CD4-positive, alpha-beta T cell treated with Interleukin-10 for 1 hour (primary cell): ENCODE data around the gene ZNF581.

Experiments
- DNase-seq: peaks from one replicate; pipeline ENCODE4 v3.0.0-alpha.2; 2020

Gene ZNF581

DNA sequence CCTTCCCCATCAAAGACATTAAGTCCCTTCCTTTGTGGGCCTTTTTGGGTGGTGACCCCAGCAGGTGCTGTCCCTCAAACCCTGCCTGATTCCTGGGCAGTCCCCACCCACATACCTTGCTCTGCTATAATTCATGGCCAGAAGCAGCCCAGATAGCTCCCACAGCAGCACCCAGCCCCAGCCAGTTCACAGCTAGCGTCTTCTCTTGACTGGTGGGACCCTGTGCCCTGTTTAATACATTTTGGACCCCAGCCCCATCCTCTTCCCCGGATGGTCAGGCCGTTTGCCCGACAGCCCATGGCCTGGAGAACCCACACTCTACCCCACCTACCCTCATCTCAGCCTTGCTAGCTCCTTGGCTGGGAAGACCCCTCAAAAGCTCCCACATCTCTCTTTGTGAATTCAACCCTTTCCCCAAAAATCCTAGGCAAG is 6.7 kb downstream of the ZNF581 start:
- DNase-seq = no peak

DNA sequence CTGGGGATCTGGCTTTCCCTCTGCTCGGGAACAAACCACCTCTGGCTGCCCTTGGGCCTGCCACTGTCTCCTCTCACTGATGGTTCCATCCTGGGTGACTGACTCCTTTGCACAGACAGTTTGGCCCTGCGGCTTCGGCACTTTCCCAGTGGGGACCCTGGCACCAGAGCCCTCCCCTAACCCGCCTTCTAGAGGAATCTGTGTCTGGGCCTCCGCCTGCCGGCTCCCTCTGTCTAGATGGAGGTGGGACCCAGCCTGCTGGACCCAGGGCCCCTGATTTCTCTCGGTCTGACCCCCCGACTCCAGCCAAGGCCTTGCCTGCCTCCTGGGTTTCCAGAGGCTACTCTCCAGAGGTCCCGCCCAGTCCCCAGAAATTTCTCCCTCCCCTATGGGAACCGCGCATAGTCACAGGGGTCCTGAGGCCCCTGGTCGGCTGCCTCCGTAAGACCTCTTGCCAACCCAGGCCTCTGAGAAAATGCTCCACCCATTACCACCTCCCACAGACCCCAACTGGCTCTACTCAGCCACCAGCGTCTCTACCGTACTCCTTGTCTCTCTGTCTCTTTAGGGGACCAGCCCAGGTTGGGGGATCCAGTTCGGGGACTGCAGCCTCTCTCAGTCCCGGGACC is 7.3 kb downstream of the ZNF581 start:
- no peak for DNase-seq

DNA sequence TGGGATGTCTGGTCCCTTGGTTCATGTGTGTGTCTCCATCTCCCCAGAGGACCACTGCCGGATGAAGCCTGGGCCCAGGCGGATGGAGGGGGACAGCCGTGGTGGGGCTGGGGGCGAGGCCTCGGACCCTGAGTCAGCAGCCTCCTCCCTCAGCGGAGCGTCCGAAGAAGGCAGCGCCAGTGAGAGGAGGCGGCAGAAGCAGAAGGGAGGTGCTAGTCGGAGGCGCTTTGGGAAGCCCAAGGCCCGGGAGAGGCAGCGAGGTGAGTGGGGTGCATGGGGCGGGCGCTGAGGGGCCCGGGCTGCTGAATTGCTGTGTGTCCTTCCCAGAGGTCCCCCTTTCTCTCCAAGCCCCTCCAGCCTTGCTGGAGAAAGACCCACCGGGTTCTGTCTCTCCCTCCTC is 7.8 kb downstream of the ZNF581 start:
- DNase-seq = no peak

DNA sequence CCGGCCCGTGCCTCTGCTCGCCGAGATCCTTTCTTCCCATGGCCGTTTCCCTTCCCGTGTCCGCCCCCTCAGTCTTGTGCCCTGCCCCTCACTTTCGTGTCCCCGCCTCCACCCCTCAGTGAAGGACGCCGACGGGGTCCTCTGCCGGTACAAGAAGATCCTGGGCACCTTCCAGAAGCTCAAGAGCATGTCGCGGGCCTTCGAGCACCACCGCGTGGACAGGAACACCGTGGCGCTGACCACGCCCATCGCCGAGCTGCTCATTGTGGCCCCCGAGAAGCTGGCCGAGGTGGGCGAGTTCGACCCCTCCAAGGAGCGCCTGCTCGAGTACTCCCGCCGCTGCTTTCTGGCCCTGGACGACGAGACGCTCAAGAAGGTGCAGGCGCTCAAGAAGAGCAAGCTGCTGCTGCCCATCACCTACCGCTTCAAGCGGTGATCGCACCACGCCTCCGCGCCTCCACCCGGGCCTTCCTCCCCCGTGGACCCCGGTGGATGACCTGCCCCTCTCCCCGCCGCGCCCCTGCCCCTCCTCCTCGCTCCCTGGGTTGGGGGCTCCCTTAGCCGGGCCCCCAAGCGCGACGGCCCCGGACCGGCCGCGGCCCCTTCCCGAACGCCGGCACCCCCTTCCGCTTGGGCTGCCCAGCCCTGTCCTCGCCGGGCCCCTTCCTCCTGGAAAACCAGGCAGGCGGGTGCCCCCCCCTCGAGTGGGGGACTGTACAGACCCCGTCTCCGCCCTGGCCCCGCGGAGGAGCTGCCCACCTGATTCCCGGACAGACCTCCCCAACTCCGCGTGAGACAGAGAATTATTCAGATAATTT is 9.1 kb downstream of the ZNF581 start:
- no peak for DNase-seq

DNA sequence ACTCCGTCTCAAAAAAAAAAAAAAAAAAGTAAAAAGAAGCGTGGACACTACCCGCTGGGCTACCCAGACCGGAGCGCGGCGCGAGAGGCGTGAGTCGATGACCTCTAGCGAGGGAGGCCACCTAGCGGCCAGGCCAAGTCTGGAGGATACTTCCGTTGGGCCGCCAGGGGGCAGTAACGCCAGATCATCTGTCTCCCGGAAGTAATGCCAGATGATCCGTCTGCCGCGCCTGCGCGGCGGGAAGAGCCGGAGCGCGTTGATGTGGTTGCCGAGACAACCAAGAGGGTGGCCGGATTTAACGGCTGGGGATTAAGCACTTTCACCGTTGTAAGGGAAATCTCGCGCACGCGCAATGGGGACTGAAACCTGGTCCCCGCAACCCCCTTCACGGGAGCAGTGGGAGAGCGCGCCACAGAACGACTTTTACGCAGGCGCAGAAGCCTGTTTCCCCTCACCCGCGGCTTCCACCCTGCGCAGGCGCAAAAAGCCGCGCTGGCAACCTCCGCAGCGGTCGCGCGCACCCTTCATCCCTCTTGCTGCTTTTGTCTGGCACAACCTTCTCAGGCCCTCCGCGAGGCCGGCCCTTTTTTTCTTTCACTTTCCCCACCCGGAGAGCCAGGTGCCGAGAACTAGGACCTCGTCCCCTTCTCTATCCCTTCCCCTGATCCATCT is 10.3 kb downstream of the ZNF581 start:
- DNase-seq = peak; percentile 99

DNA sequence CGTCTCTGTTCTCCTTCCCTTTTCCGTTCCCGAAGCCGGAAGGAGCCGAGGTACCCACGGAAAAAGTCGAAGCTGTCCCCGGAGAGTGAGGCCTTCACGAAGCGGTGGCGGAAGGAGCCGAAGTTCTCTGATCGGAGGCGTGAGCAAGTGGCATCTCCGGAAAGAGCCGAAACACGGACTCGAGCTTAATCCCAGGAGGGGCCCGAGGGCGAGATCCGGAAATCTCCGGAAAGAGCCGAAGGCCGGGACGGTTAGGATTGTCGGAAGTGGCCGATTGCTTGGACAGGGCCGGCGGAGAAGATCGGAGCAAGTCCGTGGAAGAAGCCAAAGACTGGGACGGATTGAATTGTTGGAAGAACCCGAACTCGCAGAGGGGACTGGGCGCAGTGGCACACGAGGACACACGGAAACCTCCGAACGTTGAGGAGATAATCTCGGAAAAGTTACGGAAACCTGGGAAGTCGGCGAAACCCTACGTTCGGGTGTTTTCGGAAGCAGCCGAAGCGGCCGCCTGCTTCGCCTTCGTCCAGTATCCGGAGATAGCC is 10.9 kb downstream of the ZNF581 start:
- peak; percentile 100 for DNase-seq

DNA sequence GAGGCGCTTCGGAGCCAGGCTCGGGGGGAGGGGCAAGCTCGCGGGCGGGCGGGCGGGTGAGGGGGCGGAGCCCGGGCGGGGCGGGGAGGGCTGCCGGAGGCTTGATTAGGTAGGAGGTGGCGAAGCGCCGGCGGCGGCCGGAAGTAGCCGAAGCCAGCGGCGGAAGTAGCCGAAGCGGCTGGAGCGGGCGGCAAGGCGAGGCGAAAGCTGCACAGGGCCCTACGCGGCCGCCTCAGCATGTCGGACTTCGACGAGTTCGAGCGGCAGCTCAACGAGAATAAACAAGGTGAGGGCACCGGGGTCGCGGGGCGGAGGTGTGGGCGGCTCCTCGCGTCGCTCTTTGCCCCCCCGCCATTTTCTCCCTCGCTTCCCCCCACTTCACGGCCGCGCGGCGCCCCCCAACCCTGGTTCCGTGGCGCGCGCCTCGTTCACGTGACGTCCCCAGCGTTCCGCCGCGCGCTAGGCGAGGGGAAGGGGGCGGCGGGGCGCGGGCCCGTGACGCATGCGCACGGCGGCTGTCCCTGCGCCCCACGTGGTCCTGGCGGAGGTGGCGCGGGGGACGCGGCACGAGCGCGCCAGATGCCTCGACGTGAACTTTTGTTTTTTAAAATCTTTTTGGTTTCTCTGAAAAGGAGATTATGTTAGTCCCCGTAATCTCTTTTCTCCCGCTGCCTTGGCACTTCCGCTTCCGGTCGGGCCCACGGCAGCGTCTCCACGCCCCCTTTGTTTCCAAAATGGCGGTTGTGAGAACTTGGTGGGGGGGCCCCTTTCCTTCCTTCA is 11.6 kb downstream of the ZNF581 start, which contains the start of gene U2AF2:
U2AF2 (plus strand) TSS at position 168 of the 780 bp plus-strand sequence; CDS start at position 238, 70 bp downstream.
- peak; percentile 97 for DNase-seq

DNA sequence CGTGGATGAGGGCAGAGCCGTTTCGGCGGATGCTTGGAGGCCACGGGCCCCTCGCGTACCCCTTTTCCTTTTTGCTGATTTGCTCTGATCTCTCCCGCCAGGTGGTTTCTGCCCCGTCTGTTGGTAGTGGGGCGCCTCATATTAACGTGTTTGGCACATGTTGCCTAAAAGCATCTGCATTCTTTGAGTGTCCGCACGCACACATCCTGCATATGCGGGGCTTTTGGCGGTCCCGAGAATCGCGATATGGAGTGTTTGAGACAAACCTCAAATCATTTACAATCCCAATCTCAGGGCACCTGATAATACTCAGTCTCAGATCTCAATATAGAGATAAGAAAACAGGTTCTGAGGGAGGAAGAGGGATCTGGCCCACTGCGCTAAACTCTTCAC is 12.2 kb downstream of the ZNF581 start:
- DNase-seq = no peak

DNA sequence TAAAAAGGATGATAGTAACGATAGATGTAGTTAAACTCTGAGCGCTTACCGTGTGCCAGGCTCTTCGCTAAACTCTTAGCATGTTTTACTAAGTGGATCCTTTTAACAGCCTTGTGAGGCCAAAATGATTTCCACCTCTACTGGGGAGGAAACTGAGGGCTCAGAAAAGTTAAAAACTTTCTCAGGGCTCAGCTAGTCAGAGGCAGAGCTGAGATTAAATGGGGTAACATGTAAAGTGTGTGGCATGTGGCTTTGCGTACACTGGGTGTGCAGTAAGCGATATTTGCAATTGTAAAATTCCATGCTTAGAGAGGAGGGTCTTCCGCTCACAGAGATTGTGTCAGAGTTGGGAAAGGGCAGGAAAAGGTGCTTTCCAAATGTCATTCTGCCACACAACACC is 13.1 kb downstream of the ZNF581 start:
- DNase-seq = no peak

DNA sequence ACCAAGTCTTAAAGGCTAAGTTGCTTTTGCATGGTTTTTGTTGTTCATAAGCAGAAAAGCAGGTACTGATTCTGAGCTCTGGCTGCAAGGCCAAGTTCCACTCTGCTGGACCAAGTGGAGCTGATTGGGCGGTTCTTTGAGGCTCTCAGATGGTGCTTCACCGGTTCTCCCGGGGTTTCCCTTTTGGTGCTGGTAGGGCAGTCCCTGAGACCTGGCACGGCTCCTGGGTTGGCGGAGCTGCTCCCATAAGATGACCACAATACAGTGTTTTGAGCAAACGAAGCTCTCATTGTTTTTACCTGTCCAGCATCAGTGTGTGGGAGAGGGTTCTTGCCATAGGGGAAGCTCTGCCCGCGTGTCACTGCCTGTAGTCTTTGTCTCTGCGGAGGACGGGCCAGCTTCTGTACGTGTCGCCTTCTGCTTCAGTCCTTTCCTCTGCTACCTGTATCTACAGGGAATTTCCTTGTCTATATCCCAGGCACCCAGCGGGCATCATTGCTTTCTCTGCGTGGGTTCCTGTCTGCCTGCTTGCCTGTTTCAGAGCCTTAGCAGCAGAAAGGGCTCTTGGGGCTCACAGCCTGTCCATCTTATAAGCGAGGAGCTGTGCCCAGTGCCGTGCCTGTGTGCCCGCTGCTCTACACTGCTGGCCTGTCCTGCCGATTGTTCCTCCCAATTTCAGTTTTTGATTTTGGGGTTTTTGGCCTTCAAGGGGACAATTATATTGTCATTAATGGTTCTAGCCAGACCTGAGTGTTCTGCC is 13.7 kb downstream of the ZNF581 start:
- peak; percentile 26 for DNase-seq

DNA sequence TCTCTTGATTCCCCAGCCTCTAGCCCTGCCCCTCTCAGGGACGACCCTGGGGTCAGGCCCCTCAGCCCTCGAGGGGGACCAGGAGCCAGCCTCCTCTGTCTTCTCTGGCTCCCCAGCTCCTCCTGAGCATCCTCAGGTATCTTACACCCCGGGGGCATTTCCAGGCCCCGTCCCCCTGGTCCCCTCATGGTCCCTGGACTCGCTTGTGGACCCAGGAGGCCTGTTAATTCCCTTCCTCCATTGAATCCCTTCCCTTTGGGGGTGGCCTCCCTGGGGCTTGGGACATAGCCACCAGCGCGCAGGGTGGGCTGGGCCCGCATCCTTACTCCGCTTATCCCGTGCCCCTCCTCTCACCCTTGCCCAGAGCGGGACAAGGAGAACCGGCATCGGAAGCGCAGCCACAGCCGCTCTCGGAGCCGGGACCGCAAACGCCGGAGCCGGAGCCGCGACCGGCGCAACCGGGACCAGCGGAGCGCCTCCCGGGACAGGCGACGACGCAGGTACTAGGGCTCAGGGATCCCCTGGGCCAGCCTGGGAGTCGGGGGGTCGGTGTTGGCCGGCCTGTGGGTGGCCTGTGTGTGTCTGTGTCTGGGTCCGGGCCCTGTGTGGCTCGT is 15.5 kb downstream of the ZNF581 start:
- DNase-seq = no peak

DNA sequence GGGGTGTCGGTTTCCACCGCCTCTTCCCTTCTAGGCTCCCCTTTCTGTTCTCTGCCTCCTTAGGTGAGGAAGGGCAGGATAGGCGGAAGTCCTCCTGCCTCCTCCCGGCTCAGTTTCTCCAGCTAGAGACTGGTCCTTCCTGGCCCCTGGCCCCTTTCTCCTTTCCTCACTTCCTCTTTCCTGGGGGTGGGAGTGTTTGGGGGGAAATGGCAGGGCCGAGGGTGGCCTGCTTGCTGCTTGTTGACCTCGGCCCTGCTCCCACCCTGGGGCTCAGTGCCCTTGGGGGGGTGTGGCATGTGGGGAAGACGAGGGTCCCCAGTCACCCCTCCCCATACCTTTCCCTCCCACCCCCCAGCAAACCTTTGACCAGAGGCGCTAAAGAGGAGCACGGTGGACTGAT is 16.4 kb downstream of the ZNF581 start:
- no peak for DNase-seq

DNA sequence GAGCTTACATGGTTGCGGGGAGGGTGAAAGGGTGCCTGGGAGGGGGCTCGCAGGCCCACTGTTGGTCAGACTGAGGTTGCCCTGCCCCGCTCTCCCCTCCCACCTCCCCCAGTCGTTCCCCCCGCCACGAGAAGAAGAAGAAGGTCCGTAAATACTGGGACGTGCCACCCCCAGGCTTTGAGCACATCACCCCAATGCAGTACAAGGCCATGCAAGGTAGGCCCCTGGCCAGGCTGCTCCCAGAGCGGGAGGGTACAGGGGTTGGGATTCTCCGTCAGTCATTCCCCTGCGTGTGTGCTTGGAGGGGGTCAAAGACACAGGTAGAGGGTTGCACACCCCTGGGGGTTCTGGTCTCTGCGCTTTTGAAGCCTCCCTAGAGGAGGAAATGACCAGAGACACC is 17.0 kb downstream of the ZNF581 start:
- DNase-seq = no peak

DNA sequence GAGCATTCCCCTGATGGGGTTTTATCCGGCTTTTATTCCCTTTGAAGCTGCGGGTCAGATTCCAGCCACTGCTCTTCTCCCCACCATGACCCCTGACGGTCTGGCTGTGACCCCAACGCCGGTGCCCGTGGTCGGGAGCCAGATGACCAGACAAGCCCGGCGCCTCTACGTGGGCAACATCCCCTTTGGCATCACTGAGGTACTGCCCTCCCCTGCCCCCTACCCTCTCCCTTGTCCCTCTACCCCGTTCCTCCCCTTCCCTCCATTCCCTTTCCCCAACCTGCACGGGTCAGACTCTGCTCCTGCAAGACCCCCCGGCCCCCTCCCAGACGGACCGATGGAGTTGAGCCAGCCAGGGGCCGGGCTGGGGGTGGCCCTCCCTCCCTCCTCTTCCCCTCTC is 17.5 kb downstream of the ZNF581 start:
- DNase-seq = no peak

DNA sequence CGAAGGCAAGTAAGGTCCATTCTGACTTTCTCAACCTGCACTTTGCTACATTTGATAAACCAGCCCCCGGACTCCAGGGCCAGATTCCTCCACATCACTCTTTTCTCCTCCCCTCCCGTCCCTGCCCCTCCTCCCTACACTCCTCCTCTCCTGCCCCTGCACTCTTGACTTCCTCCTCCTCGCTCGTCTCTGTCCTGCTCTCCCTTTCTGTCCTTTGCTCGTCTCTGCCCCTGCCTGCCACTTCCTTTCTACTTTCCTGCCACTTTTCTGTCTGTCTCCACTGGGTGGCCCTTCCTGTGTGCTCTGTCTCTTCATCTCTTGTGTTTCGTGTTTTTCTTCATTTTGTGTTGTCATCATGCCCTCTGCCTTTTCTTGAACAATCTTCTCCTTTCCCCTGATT is 18.4 kb downstream of the ZNF581 start:
- DNase-seq = no peak

DNA sequence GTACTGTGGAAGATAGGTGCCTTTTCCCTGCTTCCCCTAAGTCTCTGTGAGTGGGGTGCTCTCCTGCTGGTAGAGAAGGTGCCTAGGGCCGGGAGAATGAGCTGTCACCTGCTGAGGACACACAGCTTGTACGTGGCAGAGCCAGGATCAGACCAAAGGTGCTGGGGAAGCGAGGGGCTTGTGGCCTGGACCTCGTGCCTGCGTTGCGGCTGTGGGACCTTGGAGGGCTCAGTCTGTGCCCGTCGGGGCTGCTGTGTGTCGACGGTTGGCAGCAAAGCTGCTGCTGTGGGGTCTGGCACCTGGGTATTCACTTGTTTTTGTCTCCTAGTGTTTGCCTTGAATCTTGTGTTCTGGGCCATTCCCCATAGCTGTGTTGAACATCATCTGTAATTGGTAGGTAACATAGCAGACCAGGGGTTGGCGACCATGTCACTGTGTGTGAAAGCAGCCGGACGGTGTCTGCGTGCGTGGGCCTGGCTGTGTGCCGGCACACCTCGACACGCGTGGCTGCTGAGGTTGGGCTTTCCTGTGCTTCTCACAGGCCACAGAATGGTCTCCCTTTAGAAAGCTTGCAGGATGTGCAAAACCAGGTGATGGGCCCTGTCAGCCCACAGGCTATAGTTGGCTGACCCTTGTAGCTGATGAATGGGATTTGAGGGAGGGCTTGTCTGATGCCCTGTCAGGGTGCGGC is 20.5 kb downstream of the ZNF581 start:
- DNase-seq = no peak

DNA sequence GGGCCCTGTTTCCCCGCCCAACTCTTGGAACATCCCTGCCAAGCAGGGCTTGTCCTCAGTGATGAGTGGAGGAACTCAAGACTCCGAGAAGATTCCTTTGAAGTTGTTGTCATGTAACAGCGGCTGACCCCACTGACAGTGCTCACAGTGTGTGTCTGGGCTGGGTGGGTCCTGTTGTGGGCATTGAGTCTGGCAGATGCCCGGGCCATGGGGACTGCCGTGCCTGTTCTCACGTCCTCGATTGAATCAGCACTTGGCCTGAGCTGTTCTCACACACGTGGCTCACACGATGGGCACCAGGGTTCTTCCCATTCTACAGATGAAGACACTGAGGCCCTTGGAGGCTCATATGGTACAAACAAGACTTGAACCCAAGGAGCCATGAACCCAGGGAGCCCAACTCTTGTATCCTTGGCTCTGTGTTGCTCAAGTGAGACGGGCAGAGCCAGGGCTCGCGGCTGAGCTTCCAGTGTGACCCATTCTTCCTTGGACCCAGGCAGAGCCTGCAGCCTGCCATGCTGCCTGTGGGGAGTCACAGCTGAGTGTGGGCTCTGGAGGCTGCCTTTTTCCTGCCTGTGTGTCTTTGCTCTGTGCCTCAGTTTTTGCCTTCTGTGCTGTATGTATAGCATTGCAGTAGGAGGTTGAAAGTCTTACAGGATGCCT is 23.0 kb downstream of the ZNF581 start:
- no peak for DNase-seq

DNA sequence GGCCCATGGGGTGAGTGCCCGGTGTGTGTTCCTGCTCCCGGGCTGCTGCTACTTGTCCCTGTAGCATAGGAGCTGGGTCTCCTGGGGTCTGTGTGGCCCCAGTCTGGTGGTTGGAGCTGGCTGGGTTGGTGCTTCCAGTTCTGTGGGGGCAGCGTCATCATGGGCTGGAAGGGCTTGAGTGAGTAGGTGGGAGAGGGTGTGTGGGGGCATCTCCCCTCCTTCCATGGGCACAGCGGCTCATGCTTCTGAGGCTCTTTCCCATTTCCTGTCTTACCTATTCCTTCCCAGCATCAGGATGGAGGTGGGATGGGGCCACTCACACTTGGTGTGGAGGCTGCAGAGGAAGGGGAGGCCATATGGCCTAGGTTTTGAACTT is 23.5 kb downstream of the ZNF581 start:
- DNase-seq = no peak

DNA sequence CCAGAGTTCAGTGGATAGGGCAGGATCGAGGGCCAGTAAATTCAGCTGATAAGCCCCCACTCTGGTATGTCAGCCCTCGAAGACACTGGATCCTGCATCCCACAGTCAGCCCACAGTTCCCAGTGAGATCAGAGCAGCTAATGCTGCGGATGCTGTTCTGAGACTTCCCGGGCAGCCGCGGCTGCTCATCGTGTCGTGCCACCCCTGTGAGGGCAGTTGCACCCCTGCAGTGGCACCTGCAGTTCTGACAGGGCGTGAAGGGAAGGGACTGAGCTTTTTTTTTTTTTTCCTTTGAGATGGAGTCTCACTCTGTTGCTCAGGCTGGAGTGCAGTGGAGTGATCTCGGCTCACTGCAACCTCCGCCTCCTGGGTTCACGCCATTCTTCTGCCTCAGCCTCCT is 24.1 kb downstream of the ZNF581 start:
- no peak for DNase-seq

DNA sequence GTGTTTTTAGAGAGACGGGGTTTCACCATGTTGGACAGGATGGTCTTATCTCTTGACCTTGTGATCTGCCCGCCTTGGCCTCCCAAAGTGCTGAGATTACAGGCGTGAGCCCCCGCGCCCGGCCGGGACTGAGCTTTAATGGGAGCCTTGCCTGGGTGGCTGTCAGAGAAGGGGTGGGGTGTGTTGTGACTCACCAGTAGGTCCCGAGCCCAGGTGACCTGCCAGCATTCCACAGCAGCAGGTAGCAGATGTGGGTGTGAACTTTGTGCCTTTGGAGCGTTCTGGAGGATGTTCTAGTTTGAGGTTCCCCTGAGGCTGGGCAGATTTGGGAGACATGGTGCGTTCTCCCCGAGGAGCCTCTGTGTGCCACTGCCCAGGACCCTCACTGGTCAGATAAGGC is 24.5 kb downstream of the ZNF581 start:
- no peak for DNase-seq
